Liver (tissue), 9 donors: ENCODE results near the gene CEP63. TPM values are rescaled to one million over a fixed set of nuclear protein-coding genes. Genes with fewer than 3 reads are reported as not detected.

ENCODE experiments used
- DNase-seq: peaks from one replicate; pipeline ENCODE4 v3.0.0-alpha.2; 2017; ENCODE audit warnings: low spot score
- H3K27ac ChIP-seq, 2 donors: one replicate each; pipeline ENCODE4 v1.7.0; 2013; ENCODE audit warnings: inconsistent platforms in 2 of 2, low read length in 2 of 2, control low read depth in 1 of 2, low read depth in 1 of 2, mild to moderate bottlenecking in 1 of 2
- H3K27me3 ChIP-seq, 4 donors: one replicate each; pipeline versions ENCODE4 v1.6.1 to v1.7.0; 2013; ENCODE audit warnings: low read length in 3 of 4, inconsistent platforms in 1 of 4, mild to moderate bottlenecking in 1 of 4, moderate library complexity in 1 of 4; ENCODE audit not compliant: control insufficient read depth in 4 of 4, insufficient read depth in 4 of 4
- H3K36me3 ChIP-seq, 4 donors: one replicate each; pipeline versions ENCODE4 v1.6.1 to v1.7.0; 2013; ENCODE audit warnings: low read length in 3 of 4, mild to moderate bottlenecking in 3 of 4, low read depth in 1 of 4, moderate library complexity in 1 of 4; ENCODE audit not compliant: control insufficient read depth in 4 of 4, insufficient read depth in 3 of 4
- H3K4me1 ChIP-seq, 4 donors: one replicate each; pipeline versions ENCODE4 v1.6.1 to v1.7.0; 2013; ENCODE audit warnings: low read length in 3 of 4, mild to moderate bottlenecking in 3 of 4, moderate library complexity in 1 of 4; ENCODE audit not compliant: control insufficient read depth in 4 of 4, insufficient read depth in 4 of 4
- H3K4me3 ChIP-seq, 3 donors: one replicate each; pipeline versions ENCODE4 v1.6.1 to v1.7.0; 2013; ENCODE audit warnings: low read length in 3 of 3, control low read depth in 1 of 3, low read depth in 1 of 3, mild to moderate bottlenecking in 1 of 3
- H3K9ac ChIP-seq, 2 donors: one replicate each; pipeline ENCODE4 v1.7.0; 2013; ENCODE audit warnings: low read length in 2 of 2, mild to moderate bottlenecking in 2 of 2, moderate library complexity in 2 of 2, control low read depth in 1 of 2, low read depth in 1 of 2
- H3K9me3 ChIP-seq, 4 donors: one replicate each; pipeline versions ENCODE4 v1.6.1 to v1.7.0; 2013; ENCODE audit warnings: low read length in 3 of 4; ENCODE audit not compliant: control insufficient read depth in 4 of 4
- ATF3 ChIP-seq: IDR thresholded peaks from 2 replicates; pipeline ENCODE4 v1.6.1; 2016; ENCODE audit warnings: antibody characterized with exemption
- EGR1 ChIP-seq, 2 donors: IDR thresholded peaks; 2 replicates each; pipeline ENCODE4 v1.6.1; 2016 to 2018; ENCODE audit warnings: antibody characterized with exemption in 2 of 2, low read depth in 2 of 2
- FOXA1 ChIP-seq: IDR thresholded peaks from 2 replicates; pipeline ENCODE4 v1.6.1; 2016; ENCODE audit warnings: antibody characterized with exemption
- NR2F2 ChIP-seq: IDR thresholded peaks from 2 replicates; pipeline ENCODE4 v1.6.1; 2016; ENCODE audit warnings: antibody characterized with exemption
- RAD21 ChIP-seq, 2 donors: IDR thresholded peaks; 2 replicates each; pipeline ENCODE4 v1.6.1; 2016; ENCODE audit warnings: antibody characterized with exemption in 2 of 2, mild to moderate bottlenecking in 2 of 2
- RXRA ChIP-seq, 2 donors: IDR thresholded peaks; 2 replicates each; pipeline ENCODE4 v1.6.1; 2017 to 2018; ENCODE audit warnings: antibody characterized with exemption in 2 of 2, mild to moderate bottlenecking in 1 of 2
- SP1 ChIP-seq: IDR thresholded peaks from 2 replicates; pipeline ENCODE4 v1.6.1; 2018; ENCODE audit warnings: antibody characterized with exemption, mild to moderate bottlenecking
- TAF1 ChIP-seq: conservative IDR thresholded peaks from 2 replicates; pipeline ENCODE4 v1.6.1; 2016; ENCODE audit warnings: antibody characterized with exemption, mild to moderate bottlenecking
- YY1 ChIP-seq: IDR thresholded peaks from 2 replicates; pipeline ENCODE4 v1.6.1; 2016; ENCODE audit warnings: antibody characterized with exemption, mild to moderate bottlenecking
- WGBS: extraction: QIAGEN DNeasy Blood & Tissue Kit; methylation state at CpG from one replicate; pipeline ENCODE4 v1.1.7; 2013; 5-methylcytosine and 5-hydroxymethylcytosine counted together
- polyA plus RNA-seq, 2 donors: library from polyadenylated mRNA; stranded (reverse) in 1 of 2; unstranded in 1 of 2; fragments of 200-250 nt in 1 of 2; fragments of >200 nt in 1 of 2; fragmentation: Nextera tagmentation in 1 of 2; extraction: Ambion mirVana in 1 of 2; gene quantifications; one replicate each; pipeline versions ENCODE4 v1.2.1 to v1.2.3, GENCODE V29; 2013 to 2015
- total RNA-seq, 2 donors: library from RNA; depleted of rRNA; stranded (reverse); fragments of >200 nt; gene quantifications; one replicate each; pipeline ENCODE4 v1.2.3, GENCODE V29; 2014
- TF ChIP-seq, protein P1 (sequence below): fragments of 150-350 bp; IDR thresholded peaks from 2 replicates; pipeline ENCODE4 v1.5.1; 2017; ENCODE audit warnings: improper control_type of control experiment, low read depth, low read length; ENCODE audit not compliant: missing input control
- TF ChIP-seq, protein P2 (sequence below): IDR thresholded peaks from 2 replicates; pipeline ENCODE4 v1.6.1; 2016; ENCODE audit warnings: antibody characterized with exemption
- TF ChIP-seq, protein P3 (sequence below): IDR thresholded peaks from 2 replicates; pipeline ENCODE4 v1.6.1; 2016; ENCODE audit warnings: antibody characterized with exemption
- donor health status: healthy.
- donor health status: healthy.
- donor health status: healthy.
- donor health status: healthy.
- donor health status: healthy.

The CEP63 gene
- total and polyA plus RNA-seq, 4 donors: 8.1 to 16.1 (median 12.7) TPM

DNA sequence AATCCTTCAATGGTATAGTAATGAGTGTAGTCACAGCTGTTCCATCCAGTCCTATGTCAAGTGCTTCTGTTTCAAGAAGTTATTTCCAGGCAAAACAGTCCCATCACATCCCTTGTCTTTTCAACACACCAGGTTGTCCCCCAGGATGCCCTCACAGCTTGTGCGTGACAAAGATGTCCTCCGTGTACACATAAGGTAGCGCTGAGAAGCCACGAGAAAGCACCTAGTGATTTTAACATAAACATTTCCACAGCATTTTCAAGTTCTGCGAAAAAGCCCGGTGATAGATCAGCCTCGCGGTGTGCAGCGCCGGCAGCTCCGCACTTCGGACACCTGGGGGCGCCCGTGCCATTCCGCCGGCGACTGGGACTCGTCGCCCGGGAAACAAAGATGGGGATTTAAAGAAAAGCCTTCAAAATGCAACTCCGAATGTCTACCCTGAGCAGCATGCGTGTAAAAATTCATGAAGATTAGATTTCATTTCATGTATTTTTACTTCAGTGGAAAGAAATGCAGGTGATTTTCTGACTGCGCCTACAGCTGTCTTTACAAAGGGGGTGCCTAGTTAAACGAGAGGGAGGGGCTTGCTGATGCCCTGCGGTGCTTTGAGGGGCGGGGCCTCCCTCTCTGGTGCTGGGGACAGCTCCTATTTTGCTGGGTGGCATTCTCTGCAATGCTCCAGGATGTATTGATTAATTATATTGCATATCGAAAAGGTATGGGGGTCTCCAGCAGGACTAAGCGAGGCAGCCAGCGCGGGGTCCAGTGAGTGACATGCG, 115.0 kb downstream of the CEP63 start:
- Histone ChIP-seq H3K4me3 (no peak overlapping the region), H3K9me3 (peaks cover 0 to 2% (median 0%) of the 10 kb centered on the region in 4 donors), H3K27me3 (no peaks in the 10 kb centered on the region), H3K36me3 (no peaks in the 10 kb centered on the region), H3K9ac (no peak overlapping the region), H3K27ac (no peak overlapping the region), H3K4me1 (no peaks in the 10 kb centered on the region)
- 15% methylated on average over 31 of the region's 31 CpGs for WGBS
- peak; percentile 90 to 91 for TF ChIP-seq RAD21 (IDR thresholded peaks at IDR 0.05)
- no peak for TF ChIP-seq TAF1
- TF ChIP-seq, protein P1, sequence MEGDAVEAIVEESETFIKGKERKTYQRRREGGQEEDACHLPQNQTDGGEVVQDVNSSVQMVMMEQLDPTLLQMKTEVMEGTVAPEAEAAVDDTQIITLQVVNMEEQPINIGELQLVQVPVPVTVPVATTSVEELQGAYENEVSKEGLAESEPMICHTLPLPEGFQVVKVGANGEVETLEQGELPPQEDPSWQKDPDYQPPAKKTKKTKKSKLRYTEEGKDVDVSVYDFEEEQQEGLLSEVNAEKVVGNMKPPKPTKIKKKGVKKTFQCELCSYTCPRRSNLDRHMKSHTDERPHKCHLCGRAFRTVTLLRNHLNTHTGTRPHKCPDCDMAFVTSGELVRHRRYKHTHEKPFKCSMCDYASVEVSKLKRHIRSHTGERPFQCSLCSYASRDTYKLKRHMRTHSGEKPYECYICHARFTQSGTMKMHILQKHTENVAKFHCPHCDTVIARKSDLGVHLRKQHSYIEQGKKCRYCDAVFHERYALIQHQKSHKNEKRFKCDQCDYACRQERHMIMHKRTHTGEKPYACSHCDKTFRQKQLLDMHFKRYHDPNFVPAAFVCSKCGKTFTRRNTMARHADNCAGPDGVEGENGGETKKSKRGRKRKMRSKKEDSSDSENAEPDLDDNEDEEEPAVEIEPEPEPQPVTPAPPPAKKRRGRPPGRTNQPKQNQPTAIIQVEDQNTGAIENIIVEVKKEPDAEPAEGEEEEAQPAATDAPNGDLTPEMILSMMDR: peak; percentile 86
- DNase-seq: peak; percentile 73

- no peaks in the 10 kb centered on the region for H3K27me3 ChIP-seq
- peaks cover 0 to 2% (median 0%) of the 10 kb centered on the region in 4 donors for H3K4me1 ChIP-seq
- no peak for DNase-seq
- no peak overlapping the region for H3K4me3 ChIP-seq
- 67% methylated on average over 19 of the region's 19 CpGs for WGBS
- no peaks in the 10 kb centered on the region for H3K36me3 ChIP-seq
- no peaks in the 10 kb centered on the region for H3K9me3 ChIP-seq
- H3K27ac ChIP-seq: no peak overlapping the region
- no peak overlapping the region for H3K9ac ChIP-seq
- TF ChIP-seq RXRA (IDR thresholded peaks at IDR 0.05) (no peak), FOXA1 (no peak), YY1 (no peak), RAD21 (IDR thresholded peaks at IDR 0.05) (no peak), NR2F2 (no peak), ATF3 (no peak), EGR1 (IDR thresholded peaks at IDR 0.05; ENCODE audit: low read depth in 2 of 2) (no peak), SP1 (no peak)
- TF ChIP-seq, protein P2, sequence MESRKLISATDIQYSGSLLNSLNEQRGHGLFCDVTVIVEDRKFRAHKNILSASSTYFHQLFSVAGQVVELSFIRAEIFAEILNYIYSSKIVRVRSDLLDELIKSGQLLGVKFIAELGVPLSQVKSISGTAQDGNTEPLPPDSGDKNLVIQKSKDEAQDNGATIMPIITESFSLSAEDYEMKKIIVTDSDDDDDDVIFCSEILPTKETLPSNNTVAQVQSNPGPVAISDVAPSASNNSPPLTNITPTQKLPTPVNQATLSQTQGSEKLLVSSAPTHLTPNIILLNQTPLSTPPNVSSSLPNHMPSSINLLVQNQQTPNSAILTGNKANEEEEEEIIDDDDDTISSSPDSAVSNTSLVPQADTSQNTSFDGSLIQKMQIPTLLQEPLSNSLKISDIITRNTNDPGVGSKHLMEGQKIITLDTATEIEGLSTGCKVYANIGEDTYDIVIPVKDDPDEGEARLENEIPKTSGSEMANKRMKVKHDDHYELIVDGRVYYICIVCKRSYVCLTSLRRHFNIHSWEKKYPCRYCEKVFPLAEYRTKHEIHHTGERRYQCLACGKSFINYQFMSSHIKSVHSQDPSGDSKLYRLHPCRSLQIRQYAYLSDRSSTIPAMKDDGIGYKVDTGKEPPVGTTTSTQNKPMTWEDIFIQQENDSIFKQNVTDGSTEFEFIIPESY: no peak
- TF ChIP-seq, protein P1: no peak
- TF ChIP-seq, protein P3, sequence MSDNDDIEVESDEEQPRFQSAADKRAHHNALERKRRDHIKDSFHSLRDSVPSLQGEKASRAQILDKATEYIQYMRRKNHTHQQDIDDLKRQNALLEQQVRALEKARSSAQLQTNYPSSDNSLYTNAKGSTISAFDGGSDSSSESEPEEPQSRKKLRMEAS: no peak
Measured at GRCh38 chr3:134601539-134602439, 115.9 kb downstream of the CEP63 start.
